Neutrophil (primary cell): ENCODE measurements around the gene EYS.

Experiments used
- H3K27ac ChIP-seq: fragments of 200-600 bp; sonication (generic); 2 replicates; pipeline ENCODE4 v1.5.1; 2016; ENCODE audit warnings: mild to moderate bottlenecking, moderate library complexity
- H3K27me3 ChIP-seq: fragments of 200-600 bp; sonication (generic); 2 replicates; pipeline ENCODE4 v1.6.0; 2016; ENCODE audit warnings: mild to moderate bottlenecking
- H3K36me3 ChIP-seq: fragments of 200-600 bp; sonication (generic); 2 replicates; pipeline ENCODE4 v1.5.1; 2017
- H3K4me1 ChIP-seq, 2 experiments: fragments of 200-600 bp in 1 of 2; sonication (generic) in 1 of 2; 1 replicate in 1 of 2; 2 replicates in 1 of 2; pipeline versions ENCODE4 v1.5.1 to v1.6.1; 2013 to 2016; ENCODE audit warnings: low read depth in 1 of 2, low read length in 1 of 2, mild to moderate bottlenecking in 1 of 2, moderate library complexity in 1 of 2; ENCODE audit not compliant: control insufficient read depth in 1 of 2, insufficient read depth in 1 of 2
- H3K4me3 ChIP-seq, 2 experiments: fragments of 200-600 bp in 1 of 2; sonication (generic) in 1 of 2; 1 replicate in 1 of 2; 2 replicates in 1 of 2; pipeline ENCODE4 v1.5.1; 2013 to 2016; ENCODE audit warnings: low read depth in 1 of 2, low read length in 1 of 2, mild to moderate bottlenecking in 1 of 2, moderate library complexity in 1 of 2
- H3K9me3 ChIP-seq: fragments of 200-600 bp; sonication (generic); 2 replicates; pipeline ENCODE4 v1.5.1; 2016
- TF ChIP-seq, protein P1 (sequence below): fragments of 200-600 bp; sonication (generic); IDR thresholded peaks from 2 replicates; pipeline ENCODE4 v1.5.1; 2016; ENCODE audit warnings: antibody characterized with exemption

Gene EYS

DNA sequence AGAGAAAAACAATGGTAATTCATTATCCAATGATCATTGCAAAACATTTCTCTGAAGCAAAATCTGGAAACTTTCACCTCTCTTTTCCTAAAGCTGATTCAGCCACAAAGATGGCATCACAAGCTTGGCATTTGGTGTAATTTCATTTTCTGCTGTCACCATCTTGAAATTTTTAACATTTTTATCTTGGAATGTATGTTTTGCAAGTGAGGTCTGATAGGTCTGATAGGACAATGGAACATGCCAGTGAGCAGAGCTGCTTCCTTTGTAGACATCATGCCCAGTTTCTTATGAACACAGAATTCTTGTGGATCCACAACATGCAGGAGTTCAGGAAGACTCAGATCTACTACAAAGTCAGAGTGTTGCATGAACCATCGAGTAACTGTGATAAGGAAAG lies 969.6 kb downstream of the EYS start:
- no peaks in the 10 kb centered on the region for H3K4me1 ChIP-seq
- no peaks in the 10 kb centered on the region for H3K27me3 ChIP-seq
- TF ChIP-seq, protein P1, sequence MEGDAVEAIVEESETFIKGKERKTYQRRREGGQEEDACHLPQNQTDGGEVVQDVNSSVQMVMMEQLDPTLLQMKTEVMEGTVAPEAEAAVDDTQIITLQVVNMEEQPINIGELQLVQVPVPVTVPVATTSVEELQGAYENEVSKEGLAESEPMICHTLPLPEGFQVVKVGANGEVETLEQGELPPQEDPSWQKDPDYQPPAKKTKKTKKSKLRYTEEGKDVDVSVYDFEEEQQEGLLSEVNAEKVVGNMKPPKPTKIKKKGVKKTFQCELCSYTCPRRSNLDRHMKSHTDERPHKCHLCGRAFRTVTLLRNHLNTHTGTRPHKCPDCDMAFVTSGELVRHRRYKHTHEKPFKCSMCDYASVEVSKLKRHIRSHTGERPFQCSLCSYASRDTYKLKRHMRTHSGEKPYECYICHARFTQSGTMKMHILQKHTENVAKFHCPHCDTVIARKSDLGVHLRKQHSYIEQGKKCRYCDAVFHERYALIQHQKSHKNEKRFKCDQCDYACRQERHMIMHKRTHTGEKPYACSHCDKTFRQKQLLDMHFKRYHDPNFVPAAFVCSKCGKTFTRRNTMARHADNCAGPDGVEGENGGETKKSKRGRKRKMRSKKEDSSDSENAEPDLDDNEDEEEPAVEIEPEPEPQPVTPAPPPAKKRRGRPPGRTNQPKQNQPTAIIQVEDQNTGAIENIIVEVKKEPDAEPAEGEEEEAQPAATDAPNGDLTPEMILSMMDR = no peak
- H3K36me3 ChIP-seq = no peaks in the 10 kb centered on the region
- H3K4me3 ChIP-seq = no peak overlapping the region
- no peaks in the 10 kb centered on the region for H3K9me3 ChIP-seq
- H3K27ac ChIP-seq = no peak overlapping the region

DNA sequence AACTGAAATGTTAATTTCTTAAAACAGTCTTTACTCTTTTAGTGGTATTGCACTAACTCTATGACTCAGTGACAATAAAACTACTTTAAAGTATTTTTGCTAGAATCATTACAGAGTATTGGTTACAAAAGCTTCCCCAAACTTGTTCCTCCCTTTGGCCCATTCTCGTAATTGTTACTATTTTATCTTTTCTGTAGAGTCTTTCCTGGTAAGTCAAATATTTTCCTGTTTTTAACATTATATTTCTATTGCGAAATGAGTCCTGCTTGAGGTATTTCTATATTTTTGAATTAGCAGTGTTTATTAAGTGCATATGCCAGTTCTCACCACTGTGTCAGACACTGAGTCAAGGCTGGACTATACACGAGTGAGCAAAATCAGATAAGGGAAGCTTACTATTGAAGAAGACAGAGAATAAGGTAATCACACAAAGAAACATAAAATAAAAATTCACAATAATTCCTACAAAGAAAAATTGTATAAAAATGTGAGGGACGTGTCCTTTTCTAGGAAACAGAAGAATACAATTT lies 970.5 kb downstream of the EYS start:
- Histone ChIP-seq H3K27me3 (no peaks in the 10 kb centered on the region), H3K36me3 (no peaks in the 10 kb centered on the region), H3K9me3 (no peaks in the 10 kb centered on the region), H3K4me1 (no peaks in the 10 kb centered on the region), H3K4me3 (no peak overlapping the region), H3K27ac (no peak overlapping the region)
- TF ChIP-seq, protein P1 = no peak

DNA sequence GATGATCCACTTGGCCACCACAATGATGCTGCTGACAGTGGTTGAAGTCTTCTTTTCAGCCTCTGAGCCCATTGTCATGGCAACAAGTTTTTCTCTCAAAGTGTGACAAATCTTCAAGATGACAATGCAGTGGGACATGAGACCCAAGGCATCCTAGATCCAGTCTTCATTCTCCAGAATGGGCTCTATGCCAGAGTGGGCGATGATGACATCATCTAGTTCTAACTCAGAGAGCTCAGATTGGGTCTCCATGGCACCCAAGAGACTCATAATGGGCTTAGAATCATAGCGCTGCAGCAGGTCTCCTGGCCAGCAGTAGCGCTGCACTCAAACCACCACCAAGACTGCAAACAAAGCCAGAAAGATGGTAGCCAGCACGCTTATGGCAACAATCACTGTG lies 973.6 kb downstream of the EYS start:
- no peak overlapping the region for H3K4me3 ChIP-seq
- H3K27ac ChIP-seq = no peak overlapping the region
- H3K4me1 ChIP-seq = no peaks in the 10 kb centered on the region
- no peaks in the 10 kb centered on the region for H3K36me3 ChIP-seq
- TF ChIP-seq, protein P1 = no peak
- H3K9me3 ChIP-seq = no peaks in the 10 kb centered on the region
- no peaks in the 10 kb centered on the region for H3K27me3 ChIP-seq

DNA sequence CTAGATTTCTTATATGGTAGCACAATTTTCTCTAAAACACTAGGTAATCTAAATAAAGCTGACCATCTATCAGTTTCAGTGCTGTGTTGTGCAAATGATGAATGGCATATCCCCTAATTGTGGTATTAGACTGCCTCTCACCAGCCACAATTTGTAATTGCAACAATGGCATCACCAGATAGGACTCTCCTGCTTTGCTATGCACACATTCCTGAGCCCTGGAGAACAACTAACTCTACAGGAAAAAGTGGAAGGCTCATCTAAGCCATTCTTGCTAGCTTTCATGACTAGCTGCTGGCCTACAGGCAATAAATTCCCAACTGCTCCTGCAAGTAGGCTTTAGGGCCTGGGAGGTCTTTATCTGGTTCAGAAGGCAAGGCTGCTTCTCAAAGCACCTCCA lies 974.1 kb downstream of the EYS start:
- Histone ChIP-seq H3K4me3 (no peak overlapping the region), H3K27me3 (no peaks in the 10 kb centered on the region), H3K27ac (no peak overlapping the region), H3K36me3 (no peaks in the 10 kb centered on the region), H3K4me1 (no peaks in the 10 kb centered on the region), H3K9me3 (no peaks in the 10 kb centered on the region)
- TF ChIP-seq, protein P1 = no peak

DNA sequence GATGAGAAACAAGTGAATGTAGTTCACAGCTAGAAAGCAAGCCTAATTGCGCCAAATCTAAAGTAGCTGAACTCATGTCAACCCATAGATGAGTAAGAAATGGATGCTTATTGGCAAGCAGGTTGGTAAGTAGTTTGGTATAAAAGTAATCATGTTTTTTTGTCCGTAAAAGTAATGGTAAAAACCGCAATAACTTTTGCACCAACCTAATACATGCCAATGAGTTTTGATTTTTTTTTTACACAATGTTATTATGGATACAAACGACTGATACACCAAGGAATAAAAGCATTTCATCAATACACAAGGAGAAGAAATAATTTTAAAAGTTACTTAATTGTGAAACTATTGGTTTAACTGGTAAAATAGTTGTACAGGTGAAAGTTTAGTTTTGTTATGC lies 977.5 kb downstream of the EYS start:
- H3K36me3 ChIP-seq = no peaks in the 10 kb centered on the region
- no peaks in the 10 kb centered on the region for H3K4me1 ChIP-seq
- no peaks in the 10 kb centered on the region for H3K27me3 ChIP-seq
- H3K27ac ChIP-seq = no peak overlapping the region
- TF ChIP-seq, protein P1 = no peak
- H3K4me3 ChIP-seq = no peak overlapping the region
- H3K9me3 ChIP-seq = no peaks in the 10 kb centered on the region

DNA sequence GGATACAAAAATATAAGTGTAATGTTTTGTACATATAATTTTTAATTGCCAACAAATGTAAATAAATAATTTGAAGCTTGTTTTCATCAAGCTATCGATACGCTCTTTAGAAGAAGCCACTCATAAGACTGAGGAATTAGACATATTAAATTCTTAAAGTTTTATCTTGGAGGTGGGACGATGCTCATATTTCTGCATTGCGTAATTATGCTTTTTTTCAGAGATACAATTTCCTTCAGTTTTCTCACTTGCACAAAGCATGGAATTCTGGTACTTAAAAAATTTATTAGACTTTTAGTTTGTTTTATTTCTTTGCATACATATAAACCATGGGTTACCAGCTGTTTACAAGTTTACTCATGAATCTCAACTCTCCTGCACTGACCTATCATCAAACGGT lies 980.0 kb downstream of the EYS start:
- TF ChIP-seq, protein P1 = no peak
- no peaks in the 10 kb centered on the region for H3K27me3 ChIP-seq
- no peak overlapping the region for H3K27ac ChIP-seq
- H3K36me3 ChIP-seq = no peaks in the 10 kb centered on the region
- no peaks in the 10 kb centered on the region for H3K4me1 ChIP-seq
- H3K4me3 ChIP-seq = no peak overlapping the region
- no peaks in the 10 kb centered on the region for H3K9me3 ChIP-seq
